DND-41 (cell line): Measurements from ENCODE around the gene C4orf17.

Source experiments
- CTCF ChIP-seq: IDR thresholded peaks from 2 replicates; pipeline ENCODE4 v1.5.1; 2012; ENCODE audit warnings: borderline replicate concordance, low read length, moderate library complexity, mild to moderate bottlenecking; ENCODE audit not compliant: poor library complexity, severe bottlenecking; ENCODE audit errors: extremely low read depth
- EZH2 ChIP-seq: IDR thresholded peaks from 3 replicates; pipeline ENCODE4 v1.6.1; 2012; ENCODE audit warnings: borderline replicate concordance, low read depth, mild to moderate bottlenecking, moderate library complexity, low read length, inconsistent platforms; ENCODE audit not compliant: severe bottlenecking

- TF ChIP-seq EZH2 = no peak
- no peak for TF ChIP-seq CTCF
Observed at GRCh38 chr4:99529228-99529627, 18.4 kb downstream of the C4orf17 start.
